Renal cortex interstitium (tissue), 11 donors: ENCODE measurements around the gene PPRC1. TPM values are rescaled to one million over a fixed set of nuclear protein-coding genes. Genes with fewer than 3 reads are reported as not detected.
"Not testable (repeated sequence)": the region's sequence is repeated elsewhere in the genome, so short reads cannot be mapped to it uniquely, and the experiment has no call there.

Source experiments
- DNase-seq, 11 donors: peaks; one replicate each; pipeline ENCODE4 v3.0.0-alpha.2; 2013; ENCODE audit warnings: low read depth in 9 of 11, low spot score in 4 of 11; ENCODE audit errors: extremely low read depth in 1 of 11
- polyA plus RNA-seq, 3 donors: library from polyadenylated mRNA; unstranded; fragments of 120-200 nt; gene quantifications; one replicate each; pipeline ENCODE4 v1.2.1, GENCODE V29; 2013; ENCODE audit not compliant: insufficient read length in 3 of 3

Gene PPRC1
- polyA plus RNA-seq, 3 donors: 31.9 to 35.3 (median 34.4) TPM

GRCh38 chr10:102170602-102171001, 37.8 kb downstream of the PPRC1 start:
- no peak for DNase-seq

GRCh38 chr10:102172288-102172687, 39.4 kb downstream of the PPRC1 start:
- DNase-seq: no peak

- no peak for DNase-seq
These were observed 42.6 kb downstream of the PPRC1 start for GRCh38 chr10:102175415-102175814.

GRCh38 chr10:102184606-102185005, 51.8 kb downstream of the PPRC1 start:
- no peak for DNase-seq

- no peak for DNase-seq
These were observed 52.4 kb downstream of the PPRC1 start for GRCh38 chr10:102185272-102185671.

- DNase-seq: no peak
These were observed 53.1 kb downstream of the PPRC1 start for GRCh38 chr10:102185811-102186527.

GRCh38 chr10:102188298-102188940, 55.6 kb downstream of the PPRC1 start:
- no peak for DNase-seq

GRCh38 chr10:102188941-102189898, 56.4 kb downstream of the PPRC1 start:
- DNase-seq: not testable (repeated sequence)

- no peak for DNase-seq
These were observed 59.1 kb downstream of the PPRC1 start for GRCh38 chr10:102191956-102192355.

- DNase-seq: no peak
These were observed 62.5 kb downstream of the PPRC1 start for GRCh38 chr10:102195296-102195870.

- DNase-seq: no peak
These were observed 64.1 kb downstream of the PPRC1 start for GRCh38 chr10:102196893-102197292.

- no peak for DNase-seq
These were observed 65.2 kb downstream of the PPRC1 start for GRCh38 chr10:102198027-102198426.

Other genes starting within 250 kb of the PPRC1 start
- 10 to 100 TPM; 18.6 to 19.0 (median 18.7) TPM for gene ARMH3, start 76.9 kb upstream of the PPRC1 start, polyA plus RNA-seq
- 10 to 100 TPM; 10.3 to 14.5 (median 12.5) TPM for gene HPS6, start 67.7 kb upstream of the PPRC1 start, polyA plus RNA-seq
- 100 to 1,000 TPM; 108 to 129 (median 118) TPM for gene LDB1, start 12.7 kb upstream of the PPRC1 start, polyA plus RNA-seq
- 10 to 100 TPM; 95.8 to 98.0 (median 96.2) TPM for gene NOLC1, start 19.3 kb downstream of the PPRC1 start, polyA plus RNA-seq
- gene ELOVL3, start 93.3 kb downstream of the PPRC1 start, polyA plus RNA-seq: 1 to 10 TPM; 2.2 to 3.1 (median 2.9) TPM
- 1 to 10 TPM in 2 of 3 donors, under 1 TPM in 1; 0.44 to 1.4 (median 1.2) TPM for gene PITX3, start 108.5 kb downstream of the PPRC1 start, polyA plus RNA-seq
- gene GBF1, start 112.5 kb downstream of the PPRC1 start, polyA plus RNA-seq: 10 to 100 TPM; 44.2 to 52.3 (median 49.6) TPM